HepG2 (cell line): Measurements from ENCODE around the gene KLRD1. TPM values are rescaled to one million over a fixed set of nuclear protein-coding genes. Genes with fewer than 3 reads are reported as not detected.

Experiments
- ATAC-seq: fragments of 200-7000 bp; cut with Tn5 transposase; 3 replicates; pipeline ENCODE4 v1.9.1; 2020; ENCODE audit warnings: mild to moderate bottlenecking, moderate library complexity
- BruUV-seq: library from RNA; stranded (reverse); fragments of 400-500 nt; replicated peaks from 2 replicates; lab custom pipeline; 2021; lab: Mats Ljungman, UMichigan
- CTCF ChIA-PET: fragments of 300-600 bp; formaldehyde crosslinking; extraction: SDS; loops from one replicate; lab custom pipeline; 2021; ENCODE audit warnings: low total read pairs, inconsistent platforms, low intra/inter-chr PET ratio; lab: Yijun Ruan, JAX
- POLR2A ChIA-PET: fragments of 350-600 bp; sonication (Branson Sonifier 250); formaldehyde crosslinking; loops from one replicate; lab custom pipeline; 2020; ENCODE audit warnings: antibody characterized with exemption, inconsistent platforms; lab: Yijun Ruan, JAX
- DNase-seq: peaks from one replicate; pipeline ENCODE4 v3.0.0-alpha.2; 2015; ENCODE audit warnings: low spot score
- FAIRE-seq: peaks from 3 replicates; lab custom pipeline; 2011; peaks lifted over from hg19 to GRCh38; lab: Jason Lieb, UNC
- H2AFZ ChIP-seq: one replicate; pipeline ENCODE4 v1.6.1; 2011; ENCODE audit warnings: low read length, inconsistent platforms
- H3K27ac ChIP-seq: fragments of 300-600 bp; 3 replicates; pipeline ENCODE4 v1.8.0; 2011; ENCODE audit warnings: mixed run types, mild to moderate bottlenecking, mixed read lengths, low read length, inconsistent platforms; ENCODE audit not compliant: insufficient read depth; ENCODE audit errors: extremely low read length
- H3K27me3 ChIP-seq, 2 experiments: fragments of 200-600 bp in 1 of 2; 2 replicates in 1 of 2; 3 replicates in 1 of 2; pipeline versions ENCODE4 v1.6.0 to v1.8.0; 2011; ENCODE audit warnings: low read length in 2 of 2, mild to moderate bottlenecking in 2 of 2, moderate library complexity in 2 of 2, inconsistent platforms in 1 of 2; ENCODE audit not compliant: insufficient read depth in 2 of 2, control insufficient read depth in 1 of 2
- H3K36me3 ChIP-seq, 2 experiments: fragments of 200-600 bp in 1 of 2; replicated peaks in 1 of 2; 2 replicates in 1 of 2; 3 replicates in 1 of 2; pipeline versions ENCODE4 v1.5.1 to v1.8.0; 2011; ENCODE audit warnings: low read length in 2 of 2, inconsistent platforms in 1 of 2; ENCODE audit not compliant: insufficient read depth in 2 of 2, control insufficient read depth in 1 of 2
- H3K4me1 ChIP-seq: 2 replicates; pipeline ENCODE4 v1.5.1; 2012; ENCODE audit warnings: low read length, inconsistent platforms; ENCODE audit not compliant: insufficient read depth
- H3K4me2 ChIP-seq: 2 replicates; pipeline ENCODE4 v1.6.0; 2011; ENCODE audit warnings: low read depth, low read length, inconsistent platforms
- H3K4me3 ChIP-seq, 3 experiments: fragments of 200-600 bp in 1 of 3; sonication (generic), shearing (Covaris generic) in 1 of 3; replicated peaks in 1 of 3; 2 replicates each; pipeline ENCODE4 v1.5.1; 2011 to 2016; ENCODE audit warnings: low read length in 3 of 3, inconsistent platforms in 2 of 3, low read depth in 2 of 3, mild to moderate bottlenecking in 2 of 3, control low read depth in 1 of 3, mixed read lengths in 1 of 3; ENCODE audit not compliant: insufficient read depth in 1 of 3
- H3K79me2 ChIP-seq: one replicate; pipeline ENCODE4 v1.6.1; 2011; ENCODE audit warnings: low read length, inconsistent platforms; ENCODE audit not compliant: insufficient read depth
- H3K9ac ChIP-seq: 2 replicates; pipeline ENCODE4 v1.6.0; 2011; ENCODE audit warnings: mild to moderate bottlenecking, low read depth, low read length, inconsistent platforms; ENCODE audit not compliant: insufficient read depth
- H3K9me3 ChIP-seq: 2 replicates; pipeline ENCODE4 v1.5.1; 2012; ENCODE audit warnings: mild to moderate bottlenecking, low read length
- H4K20me1 ChIP-seq: 2 replicates; pipeline ENCODE4 v1.6.0; 2011; ENCODE audit warnings: inconsistent platforms, mild to moderate bottlenecking, low read length, moderate library complexity; ENCODE audit not compliant: insufficient read depth
- AGO2 ChIP-seq: fragments of 200-400 bp; formaldehyde crosslinking; optimal IDR thresholded peaks from 2 replicates; pipeline ENCODE3; 2017; ENCODE audit warnings: mild to moderate bottlenecking, low read depth, low read length, moderate library complexity
- GPN1 ChIP-seq: sonication (generic); formaldehyde crosslinking; IDR thresholded peaks from 2 replicates; pipeline ENCODE4 v1.5.1; 2020; ENCODE audit warnings: missing genetic modification reagents, borderline replicate concordance
- JUNB ChIP-seq: sonication (generic); formaldehyde crosslinking; IDR thresholded peaks from 2 replicates; pipeline ENCODE4 v1.8.0; 2022; ENCODE audit warnings: missing genetic modification reagents, mild to moderate bottlenecking, borderline replicate concordance
- KDM4B ChIP-seq: sonication (generic); formaldehyde crosslinking; IDR thresholded peaks from 2 replicates; pipeline ENCODE4 v1.4.0; 2020; ENCODE audit warnings: missing genetic modification reagents
- MAFG ChIP-seq: sonication (generic); formaldehyde crosslinking; IDR thresholded peaks from 2 replicates; pipeline ENCODE4 v1.5.1; 2020; ENCODE audit warnings: mild to moderate bottlenecking, missing genetic modification reagents
- MXI1 ChIP-seq: IDR thresholded peaks from 3 replicates; pipeline ENCODE4 v1.6.1; 2012; ENCODE audit warnings: low read depth, low read length, inconsistent platforms, borderline replicate concordance
- NKX3-1 ChIP-seq: sonication (generic); formaldehyde crosslinking; IDR thresholded peaks from 2 replicates; pipeline ENCODE4 v1.5.0; 2020; ENCODE audit warnings: missing genetic modification reagents
- SRSF9 ChIP-seq: fragments of 200-400 bp; formaldehyde crosslinking; IDR thresholded peaks from 2 replicates; pipeline ENCODE4 v1.6.1; 2018; ENCODE audit warnings: borderline replicate concordance, mild to moderate bottlenecking, low read depth, low read length; ENCODE audit not compliant: insufficient read depth, poor library complexity, severe bottlenecking
- ZNF138 ChIP-seq: sonication (generic); formaldehyde crosslinking; IDR thresholded peaks from 2 replicates; pipeline ENCODE4 v1.5.0; 2020; ENCODE audit warnings: mild to moderate bottlenecking, low read depth, missing genetic modification reagents
- ZNF720 ChIP-seq: sonication (generic); formaldehyde crosslinking; IDR thresholded peaks from 2 replicates; pipeline ENCODE4 v1.4.0; 2020; ENCODE audit warnings: missing genetic modification reagents
- WGBS: methylation state at CpG from one replicate; pipeline ENCODE4 v1.1.6; 2017; ENCODE audit warnings: low lambda C conversion rate; 5-methylcytosine and 5-hydroxymethylcytosine counted together
- in situ Hi-C: cut with HindIII; loops from 2 replicates; pipeline ENCODE4 v1.10.0; 2017; ENCODE audit warnings: low pct_unique_long_range_greater_than_20kb; ENCODE audit not compliant: extremely low pct_ligation_motif_present
- intact Hi-C: fragments of 100-400 bp; cut with micrococcal nuclease; formaldehyde crosslinking; loops from one replicate; pipeline ENCODE4 v1.10.0; 2022; ENCODE audit not compliant: unreplicated experiment
- polyA plus RNA-seq, 8 experiments: library from polyadenylated mRNA; depleted of rRNA in 3 of 8; stranded (reverse) in 7 of 8; unstranded in 1 of 8; fragments of >200 nt; fragmentation: Illumina TruSeq in 4 of 8; extraction: Trizol in 4 of 8; gene quantifications; 2 replicates each; pipeline versions ENCODE4 v1.2.1 to v1.2.3, GENCODE V29; 2011 to 2016; ENCODE audit warnings: low read depth in 4 of 8, missing spikeins in 1 of 8, mixed read lengths in 1 of 8; ENCODE audit not compliant: insufficient read depth in 1 of 8
- total RNA-seq, 5 experiments: library from RNA; depleted of rRNA; stranded (reverse); fragments of >200 nt; fragmentation: Illumina TruSeq; extraction: Trizol; gene quantifications; 2 replicates each; pipeline ENCODE4 v1.2.3, GENCODE V29; 2016; ENCODE audit warnings: low read depth in 1 of 5
- TF ChIP-seq, protein P1 (sequence below): sonication (generic); formaldehyde crosslinking; IDR thresholded peaks from 2 replicates; pipeline ENCODE4 v1.4.0; 2020; ENCODE audit warnings: missing genetic modification reagents
- TF ChIP-seq, protein P2 (sequence below), 2 experiments: fragments of 450-650 bp in 1 of 2; sonication (generic) in 1 of 2; formaldehyde crosslinking; IDR thresholded peaks; 2 replicates each; pipeline versions ENCODE4 v1.5.0 to v1.8.0; 2020 to 2022; ENCODE audit warnings: mild to moderate bottlenecking in 1 of 2, missing genetic modification reagents in 1 of 2
- TF ChIP-seq, protein P3 (sequence below): sonication (generic); formaldehyde crosslinking; IDR thresholded peaks from 2 replicates; pipeline ENCODE4 v1.4.0; 2020; ENCODE audit warnings: missing genetic modification reagents
- TF ChIP-seq, protein P4 (sequence below): sonication (generic); formaldehyde crosslinking; IDR thresholded peaks from 2 replicates; pipeline ENCODE4 v1.4.0; 2020; ENCODE audit warnings: mild to moderate bottlenecking, missing genetic modification reagents, borderline replicate concordance
- TF ChIP-seq, protein P5 (sequence below): sonication (generic); formaldehyde crosslinking; conservative IDR thresholded peaks from 2 replicates; pipeline ENCODE4 v1.4.0; 2020; ENCODE audit warnings: missing genetic modification reagents

The KLRD1 gene
- total and polyA plus RNA-seq, 2 of the 13 experiments (the other 11 are each of a cell fraction or from before 2014, with no cell fraction given) = 0.01 TPM; not detected in 1

DNA sequence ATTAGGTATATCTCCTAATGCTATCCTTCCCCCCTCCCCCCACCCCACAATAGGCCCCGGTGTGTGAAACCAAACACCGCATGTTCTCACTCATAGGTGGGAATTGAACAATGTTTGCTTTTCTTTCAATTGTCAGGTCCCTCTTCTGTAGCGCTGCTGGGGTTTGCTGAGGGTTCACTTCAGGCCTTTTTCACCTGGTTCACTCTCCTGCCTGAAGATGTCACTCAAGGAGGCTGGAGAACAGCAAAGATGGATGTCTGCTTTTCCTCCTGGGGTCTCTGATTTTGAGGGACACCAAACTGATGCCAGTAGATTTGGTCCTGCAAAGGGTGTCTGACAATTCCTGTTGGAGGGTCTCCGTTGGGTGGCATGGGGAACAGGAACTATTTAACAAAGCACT, 46.4 kb downstream of the KLRD1 start:
- WGBS = 40% methylated on average over 4 of the region's 4 CpGs
- Histone ChIP-seq H3K79me2 (no peaks in the 10 kb centered on the region), H3K4me3 (no peak overlapping the region), H3K36me3 (no peaks in the 10 kb centered on the region), H3K27me3 (no peaks in the 10 kb centered on the region), H3K9ac (no peak overlapping the region), H4K20me1 (no peaks in the 10 kb centered on the region), H3K27ac (no peak overlapping the region), H3K4me2 (no peak overlapping the region), H2AFZ (no peak overlapping the region), H3K4me1 (no peaks in the 10 kb centered on the region), H3K9me3 (no peaks in the 10 kb centered on the region)
- FAIRE-seq (no peak), DNase-seq (no peak), ATAC-seq (no peak)
- BruUV-seq = no TSS peak
- in situ Hi-C loops = no loop called here
- POLR2A ChIA-PET = no interaction called here
- CTCF ChIA-PET = no interaction called here
- intact Hi-C loops = no loop called here
- TF ChIP-seq MXI1 (no peak), NKX3-1 (CRISPR knock-in tag) (no peak), AGO2 (no peak), ZNF138 (CRISPR knock-in tag) (no peak), JUNB (no peak), GPN1 (no peak), ZNF720 (CRISPR knock-in tag) (no peak), KDM4B (no peak), MAFG (CRISPR knock-in tag) (no peak), SRSF9 (no peak)
- TF ChIP-seq, protein P1, sequence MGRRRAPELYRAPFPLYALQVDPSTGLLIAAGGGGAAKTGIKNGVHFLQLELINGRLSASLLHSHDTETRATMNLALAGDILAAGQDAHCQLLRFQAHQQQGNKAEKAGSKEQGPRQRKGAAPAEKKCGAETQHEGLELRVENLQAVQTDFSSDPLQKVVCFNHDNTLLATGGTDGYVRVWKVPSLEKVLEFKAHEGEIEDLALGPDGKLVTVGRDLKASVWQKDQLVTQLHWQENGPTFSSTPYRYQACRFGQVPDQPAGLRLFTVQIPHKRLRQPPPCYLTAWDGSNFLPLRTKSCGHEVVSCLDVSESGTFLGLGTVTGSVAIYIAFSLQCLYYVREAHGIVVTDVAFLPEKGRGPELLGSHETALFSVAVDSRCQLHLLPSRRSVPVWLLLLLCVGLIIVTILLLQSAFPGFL (CRISPR knock-in tag) = no peak
- TF ChIP-seq, protein P2, sequence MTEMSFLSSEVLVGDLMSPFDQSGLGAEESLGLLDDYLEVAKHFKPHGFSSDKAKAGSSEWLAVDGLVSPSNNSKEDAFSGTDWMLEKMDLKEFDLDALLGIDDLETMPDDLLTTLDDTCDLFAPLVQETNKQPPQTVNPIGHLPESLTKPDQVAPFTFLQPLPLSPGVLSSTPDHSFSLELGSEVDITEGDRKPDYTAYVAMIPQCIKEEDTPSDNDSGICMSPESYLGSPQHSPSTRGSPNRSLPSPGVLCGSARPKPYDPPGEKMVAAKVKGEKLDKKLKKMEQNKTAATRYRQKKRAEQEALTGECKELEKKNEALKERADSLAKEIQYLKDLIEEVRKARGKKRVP (CRISPR knock-in tag; IDR thresholded peaks at IDR 0.05) = no peak
- TF ChIP-seq, protein P3, sequence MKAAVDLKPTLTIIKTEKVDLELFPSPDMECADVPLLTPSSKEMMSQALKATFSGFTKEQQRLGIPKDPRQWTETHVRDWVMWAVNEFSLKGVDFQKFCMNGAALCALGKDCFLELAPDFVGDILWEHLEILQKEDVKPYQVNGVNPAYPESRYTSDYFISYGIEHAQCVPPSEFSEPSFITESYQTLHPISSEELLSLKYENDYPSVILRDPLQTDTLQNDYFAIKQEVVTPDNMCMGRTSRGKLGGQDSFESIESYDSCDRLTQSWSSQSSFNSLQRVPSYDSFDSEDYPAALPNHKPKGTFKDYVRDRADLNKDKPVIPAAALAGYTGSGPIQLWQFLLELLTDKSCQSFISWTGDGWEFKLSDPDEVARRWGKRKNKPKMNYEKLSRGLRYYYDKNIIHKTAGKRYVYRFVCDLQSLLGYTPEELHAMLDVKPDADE (CRISPR knock-in tag) = no peak
- TF ChIP-seq, protein P4, sequence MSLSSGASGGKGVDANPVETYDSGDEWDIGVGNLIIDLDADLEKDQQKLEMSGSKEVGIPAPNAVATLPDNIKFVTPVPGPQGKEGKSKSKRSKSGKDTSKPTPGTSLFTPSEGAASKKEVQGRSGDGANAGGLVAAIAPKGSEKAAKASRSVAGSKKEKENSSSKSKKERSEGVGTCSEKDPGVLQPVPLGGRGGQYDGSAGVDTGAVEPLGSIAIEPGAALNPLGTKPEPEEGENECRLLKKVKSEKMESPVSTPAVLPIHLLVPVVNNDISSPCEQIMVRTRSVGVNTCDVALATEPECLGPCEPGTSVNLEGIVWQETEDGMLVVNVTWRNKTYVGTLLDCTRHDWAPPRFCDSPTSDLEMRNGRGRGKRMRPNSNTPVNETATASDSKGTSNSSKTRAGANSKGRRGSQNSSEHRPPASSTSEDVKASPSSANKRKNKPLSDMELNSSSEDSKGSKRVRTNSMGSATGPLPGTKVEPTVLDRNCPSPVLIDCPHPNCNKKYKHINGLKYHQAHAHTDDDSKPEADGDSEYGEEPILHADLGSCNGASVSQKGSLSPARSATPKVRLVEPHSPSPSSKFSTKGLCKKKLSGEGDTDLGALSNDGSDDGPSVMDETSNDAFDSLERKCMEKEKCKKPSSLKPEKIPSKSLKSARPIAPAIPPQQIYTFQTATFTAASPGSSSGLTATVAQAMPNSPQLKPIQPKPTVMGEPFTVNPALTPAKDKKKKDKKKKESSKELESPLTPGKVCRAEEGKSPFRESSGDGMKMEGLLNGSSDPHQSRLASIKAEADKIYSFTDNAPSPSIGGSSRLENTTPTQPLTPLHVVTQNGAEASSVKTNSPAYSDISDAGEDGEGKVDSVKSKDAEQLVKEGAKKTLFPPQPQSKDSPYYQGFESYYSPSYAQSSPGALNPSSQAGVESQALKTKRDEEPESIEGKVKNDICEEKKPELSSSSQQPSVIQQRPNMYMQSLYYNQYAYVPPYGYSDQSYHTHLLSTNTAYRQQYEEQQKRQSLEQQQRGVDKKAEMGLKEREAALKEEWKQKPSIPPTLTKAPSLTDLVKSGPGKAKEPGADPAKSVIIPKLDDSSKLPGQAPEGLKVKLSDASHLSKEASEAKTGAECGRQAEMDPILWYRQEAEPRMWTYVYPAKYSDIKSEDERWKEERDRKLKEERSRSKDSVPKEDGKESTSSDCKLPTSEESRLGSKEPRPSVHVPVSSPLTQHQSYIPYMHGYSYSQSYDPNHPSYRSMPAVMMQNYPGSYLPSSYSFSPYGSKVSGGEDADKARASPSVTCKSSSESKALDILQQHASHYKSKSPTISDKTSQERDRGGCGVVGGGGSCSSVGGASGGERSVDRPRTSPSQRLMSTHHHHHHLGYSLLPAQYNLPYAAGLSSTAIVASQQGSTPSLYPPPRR (CRISPR knock-in tag) = no peak
- TF ChIP-seq, protein P5, sequence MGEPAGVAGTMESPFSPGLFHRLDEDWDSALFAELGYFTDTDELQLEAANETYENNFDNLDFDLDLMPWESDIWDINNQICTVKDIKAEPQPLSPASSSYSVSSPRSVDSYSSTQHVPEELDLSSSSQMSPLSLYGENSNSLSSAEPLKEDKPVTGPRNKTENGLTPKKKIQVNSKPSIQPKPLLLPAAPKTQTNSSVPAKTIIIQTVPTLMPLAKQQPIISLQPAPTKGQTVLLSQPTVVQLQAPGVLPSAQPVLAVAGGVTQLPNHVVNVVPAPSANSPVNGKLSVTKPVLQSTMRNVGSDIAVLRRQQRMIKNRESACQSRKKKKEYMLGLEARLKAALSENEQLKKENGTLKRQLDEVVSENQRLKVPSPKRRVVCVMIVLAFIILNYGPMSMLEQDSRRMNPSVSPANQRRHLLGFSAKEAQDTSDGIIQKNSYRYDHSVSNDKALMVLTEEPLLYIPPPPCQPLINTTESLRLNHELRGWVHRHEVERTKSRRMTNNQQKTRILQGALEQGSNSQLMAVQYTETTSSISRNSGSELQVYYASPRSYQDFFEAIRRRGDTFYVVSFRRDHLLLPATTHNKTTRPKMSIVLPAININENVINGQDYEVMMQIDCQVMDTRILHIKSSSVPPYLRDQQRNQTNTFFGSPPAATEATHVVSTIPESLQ = no peak
